ENCODE measurements around the gene PPP1R3D.
"Not testable (repeated sequence)": the region's sequence is repeated elsewhere in the genome, so short reads cannot be mapped to it uniquely, and the experiment has no call there.

The PPP1R3D gene

GRCh38 chr20:59912609-59913008 lies 27.5 kb downstream of the PPP1R3D start:
- DNase-seq (no peak), ATAC-seq (no peak)

GRCh38 chr20:59911041-59911440 lies 29.1 kb downstream of the PPP1R3D start:
- no peak for ATAC-seq
- no peak for DNase-seq

- ATAC-seq: no peak
- DNase-seq: no peak
Observed at GRCh38 chr20:59908855-59909254, 31.2 kb downstream of the PPP1R3D start.

- no peak for ATAC-seq
- DNase-seq: no peak
Observed at GRCh38 chr20:59903621-59904020, 36.5 kb downstream of the PPP1R3D start.

- ATAC-seq (no peak), DNase-seq (no peak)
Observed at GRCh38 chr20:59902470-59902869, 37.6 kb downstream of the PPP1R3D start.

- ATAC-seq (no peak), DNase-seq (no peak)
Observed at GRCh38 chr20:59895908-59896307, 44.2 kb downstream of the PPP1R3D start.

GRCh38 chr20:59891581-59891980 lies 48.5 kb downstream of the PPP1R3D start:
- DNase-seq: no peak
- ATAC-seq: no peak

GRCh38 chr20:59890035-59890434 lies 50.1 kb downstream of the PPP1R3D start:
- ATAC-seq, DNase-seq: not testable (repeated sequence)

- DNase-seq: no peak
- ATAC-seq: no peak
Observed at GRCh38 chr20:59888050-59888449, 52.1 kb downstream of the PPP1R3D start.

All from stimulated activated naive CD8-positive, alpha-beta T cell treated with anti-CD3 and anti-CD28 coated beads, Interleukin-15, Interleukin-2, amounts not matched to agents 100 U/mL and 50 U/mL, for 24 hours (primary cell).